Coronary artery (tissue), 2 donors: Measurements from ENCODE around the gene TBX1.

Experiments
- DNase-seq: peaks from one replicate; pipeline ENCODE4 v3.0.0-alpha.2; 2017; ENCODE audit warnings: low spot score
- H3K27ac ChIP-seq, 2 donors: fragments of 200-600 bp; sonication (generic); one replicate each; pipeline ENCODE4 v1.5.1; 2016 to 2019
- H3K4me3 ChIP-seq: fragments of 200-600 bp; sonication (generic); 2 replicates; pipeline ENCODE4 v1.5.1; 2016; ENCODE audit warnings: mild to moderate bottlenecking, moderate library complexity
- CTCF ChIP-seq: fragments of 200-600 bp; sonication (generic); IDR thresholded peaks from one replicate; pipeline ENCODE4 v1.5.1; 2019; ENCODE audit warnings: antibody characterized with exemption

The TBX1 gene

GRCh38 chr22:19749876-19750275 is 10.7 kb upstream of the TBX1 start:
- no peak for DNase-seq
- H3K27ac ChIP-seq = no peak overlapping the region

DNA sequence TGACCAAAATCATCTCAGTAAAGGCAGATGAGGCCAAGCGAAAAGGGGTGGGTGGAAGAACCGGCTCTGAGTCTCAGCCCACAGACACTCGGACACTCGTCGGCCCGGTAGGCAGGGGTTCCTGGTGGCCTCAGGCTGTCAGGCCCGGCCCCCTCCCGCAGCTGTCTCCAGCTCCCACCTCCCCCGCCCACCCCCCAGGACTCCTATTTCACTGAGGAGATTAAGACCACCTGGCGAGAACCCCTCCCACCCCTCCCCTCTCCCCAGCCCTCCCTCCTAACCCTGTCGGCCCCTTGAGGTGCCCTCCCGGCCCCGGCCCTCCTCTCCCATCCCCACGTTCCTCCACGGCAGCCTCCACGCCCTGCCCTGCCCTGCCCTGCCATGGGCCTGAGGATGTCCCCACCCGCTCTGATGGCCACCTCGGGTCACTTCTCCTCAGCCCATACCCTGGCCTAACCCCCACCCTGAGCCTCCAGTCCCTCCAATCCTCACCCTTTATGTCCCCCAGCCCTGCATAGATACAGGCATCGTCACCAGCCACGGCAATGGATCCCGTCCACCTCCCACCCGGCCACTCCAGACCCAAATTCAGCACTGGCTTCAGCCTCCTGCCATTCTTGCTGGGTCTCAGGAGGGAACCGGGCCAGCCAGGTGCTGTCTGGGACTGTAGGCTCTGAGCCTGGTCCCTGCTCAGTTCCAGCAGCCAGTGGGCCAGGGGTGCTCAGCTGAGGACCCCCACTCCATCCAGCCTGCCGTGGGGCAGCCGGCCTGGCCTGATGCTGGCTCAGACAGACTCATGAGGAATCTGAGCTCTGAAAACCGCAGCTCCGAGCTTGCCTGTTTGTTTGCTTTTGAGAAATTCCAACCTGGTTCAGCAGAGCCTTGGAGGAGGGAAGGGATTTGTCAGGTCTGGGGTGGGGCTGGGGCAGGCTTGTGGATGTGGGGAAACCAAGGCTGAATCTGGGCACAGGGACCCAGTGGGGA is 9.8 kb upstream of the TBX1 start:
- no peak overlapping the region for H3K27ac ChIP-seq
- TF ChIP-seq CTCF = no peak
- no peak overlapping the region for H3K4me3 ChIP-seq
- DNase-seq = no peak

More at GRCh38 chr22:19749876-19750275, 10.7 kb upstream of the TBX1 start:
- no peak for TF ChIP-seq CTCF
- no peak overlapping the region for H3K4me3 ChIP-seq

DNA sequence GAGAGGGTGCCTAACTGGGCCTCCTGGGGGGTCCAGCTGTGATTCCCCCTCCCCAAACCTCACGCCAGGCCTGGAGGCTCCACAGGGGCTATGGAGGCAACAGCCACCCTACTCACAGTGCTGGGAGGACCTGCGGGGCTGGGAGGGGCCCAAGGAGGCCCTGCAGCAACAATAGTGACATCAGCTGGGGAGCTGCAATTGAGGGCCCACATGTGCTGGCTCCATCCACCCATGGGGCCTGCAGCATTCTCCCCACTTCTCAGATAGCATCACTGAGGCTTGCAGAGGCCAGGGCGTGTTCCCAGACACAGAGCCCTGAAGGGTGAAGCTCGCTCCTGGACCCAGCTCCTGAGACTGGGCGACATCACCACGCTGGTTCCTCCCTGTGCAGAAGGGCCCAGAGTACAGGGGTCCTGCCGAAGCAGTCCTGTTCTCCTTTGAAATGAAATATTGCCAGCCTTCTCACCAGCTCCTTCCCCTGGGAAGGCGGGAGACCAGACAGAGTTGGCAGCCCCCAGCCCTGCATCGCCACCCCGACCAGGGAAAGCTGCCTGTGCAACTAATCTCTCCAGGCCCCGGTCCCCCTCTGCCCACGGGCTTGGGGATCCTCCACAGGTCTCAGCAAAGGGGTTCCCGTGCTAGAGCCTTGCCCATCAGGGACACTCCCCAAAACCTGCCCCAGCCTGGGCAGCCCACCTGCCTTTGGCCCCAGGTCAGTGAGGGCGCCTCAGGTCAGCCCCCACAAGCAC is 8.9 kb upstream of the TBX1 start:
- TF ChIP-seq CTCF = no peak
- DNase-seq = no peak
- H3K4me3 ChIP-seq = no peak overlapping the region
- no peak overlapping the region for H3K27ac ChIP-seq

GRCh38 chr22:19753090-19753842 is 7.3 kb upstream of the TBX1 start:
- Histone ChIP-seq H3K27ac (no peak overlapping the region), H3K4me3 (no peak overlapping the region)
- TF ChIP-seq CTCF = no peak
- no peak for DNase-seq

DNA sequence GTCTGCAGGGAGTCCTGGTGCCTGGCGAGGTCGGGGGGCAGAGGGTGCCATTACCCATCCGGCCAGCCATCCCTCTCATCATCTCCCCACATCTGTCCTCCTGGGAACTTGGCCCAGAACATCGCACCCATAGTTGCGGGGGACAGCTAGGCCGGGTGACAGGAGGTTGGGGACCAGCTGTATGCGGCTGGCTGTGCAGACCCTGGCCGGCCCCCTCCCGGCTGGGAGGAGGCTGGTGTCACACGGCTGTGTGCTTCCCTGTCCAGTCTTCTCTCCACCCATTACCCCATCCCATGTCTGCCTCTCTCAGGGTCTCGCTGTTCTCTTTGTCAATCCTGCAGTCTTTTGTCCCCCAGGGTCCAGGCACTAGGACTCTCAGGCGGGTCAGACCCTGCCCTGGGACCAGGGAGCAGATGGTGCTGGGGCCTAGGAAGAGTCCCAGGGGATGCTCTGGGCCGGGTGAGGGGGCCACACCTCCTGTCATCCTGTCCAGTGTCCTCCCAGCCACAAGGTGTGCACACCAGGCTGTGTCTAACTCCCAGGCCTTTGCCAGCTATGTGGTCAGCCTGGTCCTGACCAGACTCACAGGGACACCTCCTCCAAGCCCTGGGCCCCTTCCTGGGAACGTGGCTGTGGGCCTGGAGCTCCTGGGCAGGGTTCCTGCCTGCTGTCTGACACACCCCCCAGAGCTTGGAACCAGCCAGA is 6.4 kb upstream of the TBX1 start:
- Histone ChIP-seq H3K27ac (no peak overlapping the region), H3K4me3 (no peak overlapping the region)
- no peak for DNase-seq
- TF ChIP-seq CTCF = no peak

DNA sequence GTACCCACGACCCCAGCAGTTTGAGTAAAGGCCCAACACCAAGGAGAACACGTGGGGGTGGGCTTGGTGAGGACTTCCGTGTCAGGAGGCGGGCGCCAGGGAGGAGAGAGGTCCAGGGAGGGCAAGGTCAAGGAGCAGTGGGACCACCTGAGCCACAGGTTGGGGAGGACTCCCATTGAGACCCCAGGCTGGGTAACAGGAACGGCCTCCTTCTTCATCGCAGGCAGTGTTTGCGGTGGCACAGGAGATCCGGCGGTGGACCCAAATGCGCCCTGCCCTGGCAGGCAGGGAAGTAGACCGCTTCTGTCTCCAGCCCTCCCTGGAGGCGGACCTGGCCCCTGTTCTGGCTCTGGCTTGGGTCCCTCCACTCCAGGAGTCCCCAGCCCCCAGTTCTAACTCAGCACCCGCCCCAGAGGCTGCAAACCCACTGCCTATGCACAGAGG is 5.9 kb upstream of the TBX1 start:
- Histone ChIP-seq H3K27ac (no peak overlapping the region), H3K4me3 (no peak overlapping the region)
- no peak for TF ChIP-seq CTCF
- DNase-seq = no peak
